Astrocyte (in vitro differentiated cells and primary cell): ENCODE measurements around the gene CCDC6. TPM values are rescaled to one million over a fixed set of nuclear protein-coding genes. Genes with fewer than 3 reads are reported as not detected.
A peak's percentile ranks its signal among the peaks of the same experiment; 100 is the strongest.

Experiments
- DNase-seq: peaks from one replicate; pipeline ENCODE4 v3.0.0-alpha.2; 2010; ENCODE audit warnings: low read depth
- FAIRE-seq: peaks from 2 replicates; lab custom pipeline; 2011; peaks lifted over from hg19 to GRCh38; lab: Jason Lieb, UNC
- H2AFZ ChIP-seq: 2 replicates; pipeline ENCODE4 v1.6.0; 2012; ENCODE audit warnings: low read depth, low read length, inconsistent platforms
- H3K27ac ChIP-seq: 2 replicates; pipeline ENCODE4 v1.5.1; 2011; ENCODE audit warnings: low read depth, low read length, inconsistent platforms
- H3K27me3 ChIP-seq: 2 replicates; pipeline ENCODE4 v1.6.0; 2011; ENCODE audit warnings: low read length, inconsistent platforms; ENCODE audit not compliant: insufficient read depth
- H3K36me3 ChIP-seq: 2 replicates; pipeline ENCODE4 v1.5.1; 2011; ENCODE audit warnings: low read length, inconsistent platforms; ENCODE audit not compliant: insufficient read depth
- H3K4me1 ChIP-seq: 2 replicates; pipeline ENCODE4 v1.5.1; 2011; ENCODE audit warnings: low read length, inconsistent platforms; ENCODE audit not compliant: insufficient read depth
- H3K4me2 ChIP-seq: 2 replicates; pipeline ENCODE4 v1.6.0; 2012; ENCODE audit warnings: low read length, inconsistent platforms
- H3K4me3 ChIP-seq: 2 replicates; pipeline ENCODE4 v1.5.1; 2011; ENCODE audit warnings: low read depth, mild to moderate bottlenecking, low read length, inconsistent platforms; ENCODE audit not compliant: insufficient read depth
- H3K79me2 ChIP-seq: 2 replicates; pipeline ENCODE4 v1.6.0; 2012; ENCODE audit warnings: mild to moderate bottlenecking, low read length, inconsistent platforms; ENCODE audit not compliant: insufficient read depth
- H3K9ac ChIP-seq: 2 replicates; pipeline ENCODE4 v1.6.0; 2012; ENCODE audit warnings: mild to moderate bottlenecking, low read length, inconsistent platforms
- H3K9me3 ChIP-seq: 2 replicates; pipeline ENCODE4 v1.5.1; 2012; ENCODE audit warnings: low read depth, mild to moderate bottlenecking, low read length, inconsistent platforms; ENCODE audit not compliant: insufficient read depth
- H4K20me1 ChIP-seq: 2 replicates; pipeline ENCODE4 v1.6.0; 2012; ENCODE audit warnings: low read length, inconsistent platforms; ENCODE audit not compliant: insufficient read depth
- H3K27ac Mint-ChIP-seq: one replicate; pipeline ENCODE4 v1.8.0; 2021; ENCODE audit warnings: mild to moderate bottlenecking, mixed read lengths; ENCODE audit not compliant: unreplicated experiment
- H3K27me3 Mint-ChIP-seq: one replicate; pipeline ENCODE4 v1.8.0; 2021; ENCODE audit warnings: low read depth, mixed read lengths; ENCODE audit not compliant: unreplicated experiment
- H3K36me3 Mint-ChIP-seq: one replicate; pipeline ENCODE4 v1.8.0; 2021; ENCODE audit warnings: low read depth, mixed read lengths; ENCODE audit not compliant: unreplicated experiment
- H3K4me1 Mint-ChIP-seq: one replicate; pipeline ENCODE4 v1.8.0; 2021; ENCODE audit warnings: low read depth, mixed read lengths; ENCODE audit not compliant: unreplicated experiment
- H3K4me3 Mint-ChIP-seq: one replicate; pipeline ENCODE4 v1.8.0; 2021; ENCODE audit warnings: mild to moderate bottlenecking, moderate library complexity, mixed read lengths; ENCODE audit not compliant: unreplicated experiment
- H3K9me3 Mint-ChIP-seq: one replicate; pipeline ENCODE4 v1.8.0; 2021; ENCODE audit warnings: mild to moderate bottlenecking, mixed read lengths; ENCODE audit not compliant: unreplicated experiment
- EZH2 ChIP-seq: IDR thresholded peaks from 2 replicates; pipeline ENCODE4 v1.6.1; 2012; ENCODE audit warnings: mild to moderate bottlenecking, low read length, inconsistent platforms; ENCODE audit not compliant: insufficient read depth
- total RNA-seq: library from RNA; stranded (reverse); gene quantifications from 2 replicates; pipeline ENCODE4 v1.2.1, GENCODE V29; 2021
- TF ChIP-seq, protein P1 (sequence below): IDR thresholded peaks from 2 replicates; pipeline ENCODE4 v1.5.1; 2011; ENCODE audit warnings: low read depth, mild to moderate bottlenecking, inconsistent platforms, low read length, moderate library complexity; ENCODE audit not compliant: insufficient read depth

Gene CCDC6
- total RNA-seq, 1 donor from 2014 or later = 69.4 TPM

DNA sequence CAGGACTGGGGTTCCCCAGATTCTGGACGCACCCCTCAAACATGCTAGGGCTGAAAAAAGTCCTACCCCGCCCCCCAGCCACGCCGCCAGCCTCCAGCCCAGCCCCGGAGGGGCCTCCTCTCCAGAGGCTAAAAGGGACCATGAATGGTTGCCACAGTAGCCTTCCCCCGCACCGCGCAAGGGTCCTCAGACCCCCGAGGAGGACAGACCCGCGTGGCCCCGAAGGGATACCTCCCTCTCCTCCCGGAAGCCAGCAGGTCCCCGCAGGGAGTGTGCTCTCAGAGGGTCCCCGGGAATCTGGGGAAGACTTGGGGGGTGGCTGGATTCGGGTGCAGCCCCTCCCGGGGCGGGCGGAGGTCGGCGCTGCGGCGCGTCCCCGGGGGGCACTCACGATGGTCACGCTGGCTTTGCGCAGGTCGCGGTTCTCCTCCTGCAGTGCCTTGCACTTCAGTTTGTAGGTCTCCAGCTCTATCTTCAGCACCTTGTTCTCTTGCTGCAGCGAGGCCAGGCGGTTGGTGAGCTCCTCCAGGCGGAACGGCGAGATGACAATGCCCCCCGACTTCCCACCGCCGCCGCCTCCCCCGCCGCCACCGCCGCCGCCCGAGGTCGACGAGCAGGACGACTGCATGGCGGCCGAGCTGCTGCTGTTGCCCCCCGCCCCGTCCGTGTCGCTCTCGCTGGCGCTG is 482 bp downstream of the CCDC6 start:
- Histone ChIP-seq H3K4me3 (peak overlapping the region; percentile 94), H3K4me1 (peaks cover 30% of the 10 kb centered on the region), H3K36me3 (no peaks in the 10 kb centered on the region), H3K79me2 (peaks cover 52% of the 10 kb centered on the region), H2AFZ (peak overlapping the region; percentile 84), H3K4me2 (peak overlapping the region; percentile 94), H3K9me3 (no peaks in the 10 kb centered on the region), H3K27me3 (no peaks in the 10 kb centered on the region), H3K9ac (peak overlapping the region; percentile 91), H3K27ac (peak overlapping the region; percentile 61), H4K20me1 (peaks cover 48% of the 10 kb centered on the region)
- Mint-ChIP-seq H3K27me3 (no peaks in the 10 kb centered on the region), H3K4me3 (peak overlapping the region; percentile 95), H3K4me1 (peaks cover 30% of the 10 kb centered on the region), H3K27ac (peak overlapping the region; percentile 60), H3K9me3 (no peaks in the 10 kb centered on the region), H3K36me3 (no peaks in the 10 kb centered on the region)
- TF ChIP-seq EZH2 = no peak
- TF ChIP-seq, protein P1, sequence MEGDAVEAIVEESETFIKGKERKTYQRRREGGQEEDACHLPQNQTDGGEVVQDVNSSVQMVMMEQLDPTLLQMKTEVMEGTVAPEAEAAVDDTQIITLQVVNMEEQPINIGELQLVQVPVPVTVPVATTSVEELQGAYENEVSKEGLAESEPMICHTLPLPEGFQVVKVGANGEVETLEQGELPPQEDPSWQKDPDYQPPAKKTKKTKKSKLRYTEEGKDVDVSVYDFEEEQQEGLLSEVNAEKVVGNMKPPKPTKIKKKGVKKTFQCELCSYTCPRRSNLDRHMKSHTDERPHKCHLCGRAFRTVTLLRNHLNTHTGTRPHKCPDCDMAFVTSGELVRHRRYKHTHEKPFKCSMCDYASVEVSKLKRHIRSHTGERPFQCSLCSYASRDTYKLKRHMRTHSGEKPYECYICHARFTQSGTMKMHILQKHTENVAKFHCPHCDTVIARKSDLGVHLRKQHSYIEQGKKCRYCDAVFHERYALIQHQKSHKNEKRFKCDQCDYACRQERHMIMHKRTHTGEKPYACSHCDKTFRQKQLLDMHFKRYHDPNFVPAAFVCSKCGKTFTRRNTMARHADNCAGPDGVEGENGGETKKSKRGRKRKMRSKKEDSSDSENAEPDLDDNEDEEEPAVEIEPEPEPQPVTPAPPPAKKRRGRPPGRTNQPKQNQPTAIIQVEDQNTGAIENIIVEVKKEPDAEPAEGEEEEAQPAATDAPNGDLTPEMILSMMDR = no peak
- FAIRE-seq = no peak
- DNase-seq = no peak

DNA sequence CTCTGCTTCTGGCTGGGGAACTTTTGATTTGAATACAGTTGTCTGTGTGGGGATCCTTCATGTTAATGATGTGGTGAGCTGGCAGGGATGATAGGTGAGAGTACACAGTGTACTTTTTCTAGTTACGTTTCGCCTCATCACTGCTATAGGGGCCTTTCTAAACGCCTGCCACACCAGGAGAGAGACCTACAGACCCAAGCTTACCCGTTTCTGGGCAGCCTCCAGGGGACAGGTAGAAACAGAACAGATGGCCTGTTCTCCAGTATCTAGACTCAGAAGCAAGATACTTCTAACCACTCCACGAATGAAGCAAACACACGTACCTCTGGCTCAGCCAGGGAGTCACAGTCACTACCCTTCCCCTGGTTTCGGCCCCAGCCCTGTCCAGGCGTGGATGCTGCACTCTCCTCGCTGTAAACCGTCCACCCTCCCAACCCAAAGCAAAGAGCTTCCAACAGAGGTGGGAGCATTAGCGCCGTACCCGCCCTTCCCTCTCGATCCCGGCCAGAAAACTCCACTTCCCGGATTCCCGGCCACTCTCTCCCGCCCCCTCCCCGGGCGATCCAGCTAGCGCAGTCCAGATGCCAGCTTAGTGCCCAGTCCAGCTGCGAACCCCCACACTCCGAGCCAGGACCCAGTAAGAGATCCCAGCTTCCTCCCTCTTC is 1.2 kb downstream of the CCDC6 start:
- peak overlapping the region; percentile 84 for H2AFZ ChIP-seq
- H3K36me3 Mint-ChIP-seq = no peaks in the 10 kb centered on the region
- no peak for TF ChIP-seq EZH2
- TF ChIP-seq, protein P1 = no peak
- H3K27me3 Mint-ChIP-seq = no peaks in the 10 kb centered on the region
- peaks cover 59% of the 10 kb centered on the region for H3K79me2 ChIP-seq
- peak overlapping the region; percentile 91 for H3K9ac ChIP-seq
- H3K9me3 Mint-ChIP-seq = no peaks in the 10 kb centered on the region
- peak overlapping the region; percentile 94 for H3K4me3 ChIP-seq
- H3K4me1 ChIP-seq = peaks cover 30% of the 10 kb centered on the region
- H3K4me1 Mint-ChIP-seq = peaks cover 32% of the 10 kb centered on the region
- peak overlapping the region; percentile 95 for H3K4me3 Mint-ChIP-seq
- H3K9me3 ChIP-seq = no peaks in the 10 kb centered on the region
- H3K27ac ChIP-seq = peak overlapping the region; percentile 61
- peak overlapping the region; percentile 94 for H3K4me2 ChIP-seq
- H4K20me1 ChIP-seq = peaks cover 55% of the 10 kb centered on the region
- DNase-seq (peak; percentile 16), FAIRE-seq (no peak)
- H3K36me3 ChIP-seq = no peaks in the 10 kb centered on the region
- peak overlapping the region; percentile 60 for H3K27ac Mint-ChIP-seq
- H3K27me3 ChIP-seq = no peaks in the 10 kb centered on the region
